ENCODE data around the gene CAMK1D.

CAMK1D gene

DNA sequence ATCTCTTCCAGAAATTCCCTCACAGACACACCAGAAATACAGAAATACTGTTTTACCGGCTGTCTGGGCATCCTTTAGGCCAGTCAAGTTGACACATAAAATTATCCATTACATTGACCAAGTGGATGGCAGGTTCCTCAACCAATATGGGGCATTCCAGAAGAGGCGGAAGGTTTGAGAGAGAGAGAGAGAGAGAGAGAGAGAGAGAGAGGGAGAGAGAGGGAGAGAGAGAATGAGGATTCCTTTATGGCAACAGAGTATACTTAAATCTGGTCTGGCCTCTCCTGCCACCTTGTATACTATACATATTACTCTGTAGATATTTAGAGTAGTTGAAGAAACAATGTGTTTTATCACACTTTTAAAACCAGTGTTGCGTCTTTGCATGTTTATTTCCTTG lies 214.1 kb downstream of the CAMK1D start:
- no peak for DNase-seq (ENCODE audit: low read depth)

DNA sequence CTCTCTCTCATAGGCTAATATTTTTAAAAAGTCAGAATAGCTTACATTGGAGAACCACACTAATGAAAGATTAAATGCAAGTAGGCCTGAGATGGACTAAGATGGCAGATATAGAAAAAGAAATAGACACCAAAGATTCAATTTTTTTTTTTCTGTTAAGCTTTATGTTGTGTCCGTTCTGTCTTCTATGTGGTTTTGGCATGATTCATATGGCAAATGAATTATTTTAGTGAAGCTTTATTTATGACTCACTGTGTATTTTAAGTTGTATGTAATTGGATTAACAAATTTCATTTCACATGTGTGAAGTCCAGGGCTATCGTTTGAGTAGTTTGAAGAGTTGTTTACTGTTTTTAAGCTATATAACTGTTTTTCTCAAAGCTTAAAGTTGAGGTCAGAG lies 214.8 kb downstream of the CAMK1D start:
- DNase-seq (ENCODE audit: low read depth), result no peak

DNA sequence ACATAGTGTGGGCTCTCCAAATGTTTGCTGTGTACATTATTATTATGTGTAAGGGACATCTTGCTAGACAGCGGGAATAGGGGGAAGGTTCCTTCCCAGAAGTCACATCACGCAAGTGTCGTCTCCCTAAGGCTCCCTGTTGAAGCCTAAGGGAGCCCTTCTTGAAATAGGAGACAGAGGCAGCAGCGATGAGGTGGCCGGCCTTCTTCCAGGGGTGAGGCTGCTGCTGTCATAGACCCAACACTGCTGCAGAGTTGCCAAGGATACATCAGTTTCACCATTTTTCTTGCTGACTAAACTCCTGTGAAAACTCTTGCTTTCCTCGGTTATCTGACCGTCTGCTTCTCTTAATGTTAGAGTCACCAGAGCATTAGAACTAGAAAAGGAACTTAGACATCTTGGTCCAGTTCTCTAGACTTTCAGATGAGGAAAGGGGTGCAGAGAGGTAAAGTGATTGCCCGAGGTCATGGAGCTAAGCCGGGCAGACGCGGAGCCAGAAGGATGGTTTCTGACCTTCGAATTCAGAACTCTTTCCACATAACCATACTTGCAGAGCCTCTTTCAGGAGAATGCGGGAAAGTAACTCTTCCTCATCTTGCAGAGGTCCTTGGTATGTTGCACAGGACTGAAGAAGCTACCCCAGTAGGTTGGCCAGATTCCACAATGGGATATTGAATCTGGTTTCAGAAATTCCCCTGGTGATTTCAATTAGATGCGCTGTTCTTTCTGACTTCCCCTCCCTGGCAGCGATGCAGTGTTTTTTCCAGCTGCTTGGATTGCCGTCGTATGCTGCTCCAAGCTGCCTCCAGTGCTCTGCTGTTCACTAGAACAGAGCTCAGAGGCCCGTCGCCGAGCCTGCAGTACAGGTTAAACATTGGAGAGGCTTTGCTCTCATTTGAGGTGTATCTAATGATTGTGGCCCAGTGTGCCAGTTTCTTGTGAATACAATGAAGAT lies 217.1 kb downstream of the CAMK1D start:
- DNase-seq (ENCODE audit: low read depth), result no peak

DNA sequence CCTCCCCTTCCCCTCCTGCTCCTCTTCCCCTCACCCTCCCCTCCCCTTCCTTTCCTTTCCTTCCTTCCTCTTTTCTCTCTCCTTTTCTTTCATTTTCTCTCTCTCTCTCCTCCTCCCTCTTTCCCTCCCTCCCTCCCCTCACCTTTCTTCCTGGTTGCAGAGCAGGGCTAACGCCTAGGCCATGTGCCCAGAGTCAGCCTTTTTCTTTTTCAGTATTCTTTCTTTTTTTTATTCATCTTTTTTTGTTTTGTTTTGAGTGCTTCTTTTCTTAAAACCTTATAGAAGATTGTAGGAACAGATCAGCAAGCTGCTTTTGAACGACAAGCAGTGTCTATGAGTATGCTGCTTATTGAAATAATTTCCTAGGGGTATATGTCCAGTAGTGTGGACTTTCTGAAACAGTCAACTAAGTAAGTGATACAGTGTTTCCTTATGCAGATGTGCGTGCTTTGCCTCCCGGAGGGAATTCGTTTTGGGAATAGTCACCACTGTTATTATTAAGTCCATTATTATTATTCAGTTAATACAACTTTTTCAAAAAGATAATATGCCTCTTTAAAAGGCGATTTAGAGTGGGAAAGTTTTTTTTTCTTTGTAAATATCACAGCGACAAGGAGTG lies 219.2 kb downstream of the CAMK1D start:
- no peak for DNase-seq (ENCODE audit: low read depth)

DNA sequence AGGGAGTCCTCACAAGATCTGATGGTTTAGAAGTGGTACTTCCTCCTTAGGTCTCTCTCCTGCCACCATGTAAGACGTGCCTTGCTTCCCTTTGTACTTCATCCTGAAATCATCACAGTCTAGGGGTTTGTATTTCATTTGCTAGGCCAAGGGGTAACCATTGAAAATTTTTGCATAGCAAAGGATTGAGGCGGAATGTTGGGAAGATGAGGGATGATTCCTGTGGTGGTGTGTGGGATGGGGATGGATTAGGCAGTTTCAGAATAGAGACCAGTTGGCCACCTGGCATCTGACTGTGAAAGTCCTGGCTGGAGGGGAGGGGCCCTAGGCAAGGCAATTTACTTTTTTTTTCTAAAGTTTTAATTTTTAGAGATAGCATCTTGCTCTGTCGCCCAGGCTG lies 222.9 kb downstream of the CAMK1D start:
- DNase-seq (ENCODE audit: low read depth), result no peak

DNA sequence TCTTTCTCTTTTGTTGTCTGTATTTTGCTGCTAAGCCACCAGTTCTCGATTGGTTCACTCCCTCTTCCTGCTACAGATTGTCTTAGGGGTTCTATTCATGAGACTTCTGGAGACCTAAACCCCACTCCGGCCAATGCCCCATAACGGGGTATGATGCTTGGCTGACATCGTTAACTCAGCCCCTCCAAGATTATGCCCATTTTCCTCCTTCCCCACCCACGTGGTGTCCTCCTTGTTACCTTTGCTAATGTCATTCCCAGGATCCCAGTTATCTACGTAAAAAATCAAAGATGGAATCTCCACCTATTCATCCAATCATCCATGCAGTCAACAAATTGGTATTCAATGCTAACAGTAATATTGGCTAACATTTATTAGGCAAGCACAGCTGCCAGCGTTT lies 228.3 kb downstream of the CAMK1D start:
- no peak for DNase-seq (ENCODE audit: low read depth)

DNA sequence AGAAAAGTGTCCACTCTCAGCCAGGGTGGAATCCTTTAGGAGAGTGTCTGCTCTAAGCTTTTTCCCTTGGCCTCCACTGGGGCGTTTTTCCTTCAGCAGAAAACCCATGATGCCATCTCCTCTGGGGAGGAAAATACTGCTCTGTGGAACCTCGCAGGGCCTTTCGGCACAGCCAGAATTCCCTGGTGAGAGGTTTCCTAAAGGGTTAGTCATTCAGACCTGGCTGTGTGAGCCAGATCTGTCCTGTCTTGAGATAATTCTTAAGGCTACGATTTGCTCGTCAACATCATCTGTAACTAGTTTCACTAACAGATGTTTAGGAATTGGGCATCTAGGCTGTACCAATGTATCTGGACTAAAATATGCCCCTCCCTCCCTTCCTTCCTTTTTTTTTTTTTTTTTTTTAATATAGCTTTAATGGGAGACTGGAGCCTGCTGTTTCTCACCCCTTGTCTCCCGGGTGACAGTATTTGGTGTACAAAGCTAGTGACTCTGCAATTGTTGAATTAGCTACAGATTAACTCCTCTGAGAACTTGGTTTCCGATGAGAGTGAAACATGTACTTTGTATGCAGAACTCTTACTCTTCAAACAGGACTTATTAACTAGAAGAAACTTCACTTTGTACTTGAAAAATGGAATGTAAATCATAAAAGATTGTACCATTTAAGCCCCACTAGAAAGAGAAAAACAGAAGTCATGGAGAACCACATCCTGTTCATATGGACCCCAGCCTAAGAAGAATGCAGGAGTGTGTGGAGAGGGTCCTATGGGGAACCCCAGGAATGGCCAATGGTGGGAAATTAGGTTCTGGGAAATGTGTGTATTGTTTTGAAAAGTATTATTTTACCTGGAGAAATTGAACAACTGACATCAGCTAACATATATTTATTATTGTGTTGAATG lies 230.9 kb downstream of the CAMK1D start:
- no peak for DNase-seq (ENCODE audit: low read depth)

DNA sequence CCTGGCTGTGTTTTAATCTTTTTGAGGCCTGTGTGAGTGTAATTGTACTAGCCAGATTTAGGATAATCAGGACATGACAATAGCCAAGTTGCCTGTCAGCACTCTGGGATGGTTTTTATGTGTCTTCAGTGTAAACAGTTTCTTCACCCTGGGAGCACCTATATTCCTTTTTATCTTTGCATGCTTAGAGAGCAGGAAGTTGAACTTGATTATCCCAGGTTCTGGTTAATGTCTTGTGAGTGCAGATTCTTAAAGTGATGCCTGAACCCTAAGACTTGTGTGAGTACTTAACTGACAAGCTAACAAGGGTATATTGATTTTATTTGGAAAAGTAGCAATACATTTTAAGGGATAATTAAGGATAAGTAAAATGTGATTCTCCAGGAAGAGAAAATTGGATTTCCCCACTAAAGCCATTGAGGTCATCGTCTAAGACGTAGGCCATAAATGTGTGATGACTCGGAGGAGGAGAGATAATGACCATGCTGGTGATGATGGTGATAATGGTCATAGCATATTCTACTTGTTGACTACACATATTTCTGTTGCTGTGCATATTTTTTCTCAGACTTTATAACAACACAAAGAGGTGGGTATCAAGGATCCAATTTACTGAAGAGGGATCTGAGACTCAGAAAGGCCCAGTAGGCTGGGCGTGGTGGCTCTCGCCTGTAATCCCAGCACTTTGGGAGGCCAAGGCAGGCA lies 234.7 kb downstream of the CAMK1D start:
- DNase-seq (ENCODE audit: low read depth), result no peak

DNA sequence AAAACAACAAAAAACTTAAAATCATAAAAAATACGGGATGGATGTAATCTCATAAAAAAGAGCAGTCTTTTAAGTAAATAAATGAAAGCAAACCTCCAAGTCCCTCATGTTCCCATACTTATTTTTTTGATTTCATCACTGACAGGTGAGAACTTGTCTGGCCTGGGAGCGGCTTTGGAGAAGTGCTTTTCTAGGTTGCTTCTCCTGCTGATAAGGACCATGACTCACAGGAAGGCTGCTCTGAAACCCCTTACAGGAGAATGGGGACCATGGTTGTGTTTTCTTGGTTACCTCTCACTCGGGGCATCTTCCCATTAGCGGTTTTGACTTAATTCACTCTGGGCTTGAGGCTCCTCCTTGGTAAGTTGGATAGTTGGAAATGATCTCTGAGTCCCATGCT lies 237.4 kb downstream of the CAMK1D start:
- no peak for DNase-seq (ENCODE audit: low read depth)

DNA sequence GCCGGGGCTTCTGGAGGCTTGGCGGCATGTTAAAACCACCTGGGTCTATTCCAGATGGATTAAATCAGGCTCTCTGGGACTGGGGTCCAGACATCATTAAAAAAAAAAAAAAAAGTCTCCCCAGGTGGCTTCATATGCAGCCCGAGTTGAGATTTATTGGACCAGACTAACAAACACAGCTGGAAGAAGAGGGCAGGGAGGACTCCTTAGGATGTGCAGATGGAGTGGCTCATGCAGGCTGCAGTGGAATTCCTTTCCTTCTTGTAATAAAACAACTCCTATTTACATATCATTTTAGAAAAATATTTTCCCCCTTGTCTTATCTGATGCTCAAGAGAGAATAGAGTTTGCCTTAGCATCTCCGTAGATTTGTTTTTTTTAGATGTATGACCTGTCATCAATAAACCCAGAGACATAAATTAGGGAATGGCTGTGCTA lies 238.1 kb downstream of the CAMK1D start:
- DNase-seq (ENCODE audit: low read depth), result no peak

DNA sequence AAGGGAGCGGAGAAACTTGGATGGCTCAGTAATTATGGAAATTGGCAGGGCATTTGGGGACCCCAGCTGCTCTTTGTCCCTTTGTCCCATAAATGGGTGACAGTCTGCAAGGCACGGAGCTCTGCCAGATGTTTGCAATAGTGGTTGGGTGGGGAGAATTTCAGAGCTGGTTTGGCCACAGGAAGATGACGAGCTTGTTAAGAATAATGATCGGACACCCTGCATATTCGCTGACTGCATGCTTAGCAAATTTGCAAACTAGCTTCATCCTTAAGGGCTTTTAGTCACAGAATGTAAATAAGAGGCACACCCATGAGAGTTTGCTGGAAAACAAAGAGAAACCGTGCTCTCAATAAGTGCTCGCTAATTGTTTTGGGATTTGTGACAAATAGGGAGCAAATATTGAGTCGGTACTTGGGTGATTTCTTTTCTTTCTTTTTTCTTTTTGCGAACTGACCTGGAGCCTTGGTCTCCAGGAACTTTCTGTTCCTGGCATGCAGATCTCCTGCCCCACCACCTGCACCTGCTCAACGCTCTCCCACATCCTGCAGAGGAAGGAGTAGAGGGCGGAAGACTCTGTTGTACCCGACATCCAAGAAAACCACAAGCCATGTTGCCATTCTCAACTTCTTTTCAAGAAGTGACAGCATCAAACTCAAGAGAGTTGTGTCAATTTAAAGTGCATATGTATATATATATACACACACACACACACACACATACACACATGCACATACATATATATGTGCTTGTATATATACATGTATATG lies 238.9 kb downstream of the CAMK1D start:
- DNase-seq (ENCODE audit: low read depth), result no peak

DNA sequence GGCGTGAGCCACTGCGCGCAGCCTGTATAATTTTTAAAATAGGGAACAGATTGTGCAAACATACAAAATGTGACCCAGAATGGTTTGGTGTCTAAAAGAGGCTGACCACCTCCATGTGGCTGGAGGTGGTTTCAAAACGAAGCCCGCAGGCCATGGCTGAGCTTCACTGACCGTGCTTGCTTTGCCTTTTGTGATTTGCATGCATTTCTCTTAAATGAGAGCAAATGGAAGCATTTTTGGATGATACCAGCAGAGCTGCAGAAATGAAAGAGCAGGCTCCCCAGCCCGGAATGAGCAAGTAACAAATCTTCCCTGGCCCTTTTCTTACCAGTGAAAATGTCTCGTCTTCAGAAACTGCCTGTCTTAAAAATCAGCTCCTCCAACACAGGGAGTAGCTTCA lies 239.9 kb downstream of the CAMK1D start:
- no peak for DNase-seq (ENCODE audit: low read depth)

DNA sequence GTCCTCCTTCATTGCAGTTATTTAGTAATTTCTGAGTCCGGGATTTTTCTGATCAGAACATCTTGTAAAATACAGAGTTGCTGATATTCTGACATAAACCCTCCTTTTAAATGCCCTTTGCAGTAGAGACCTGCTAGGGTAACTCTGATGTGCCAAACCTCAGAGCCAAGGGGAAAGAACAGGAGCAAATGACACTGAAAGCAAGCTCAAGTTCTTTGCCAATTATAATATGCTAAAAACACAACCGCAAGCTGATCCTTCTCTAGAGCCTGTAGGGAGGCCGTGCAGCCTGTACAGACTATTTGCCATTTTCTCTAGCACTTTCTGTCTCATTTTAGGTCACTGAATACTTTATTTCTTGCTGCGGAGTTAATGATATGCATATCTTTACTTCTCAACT lies 240.4 kb downstream of the CAMK1D start:
- DNase-seq (ENCODE audit: low read depth), result no peak

DNA sequence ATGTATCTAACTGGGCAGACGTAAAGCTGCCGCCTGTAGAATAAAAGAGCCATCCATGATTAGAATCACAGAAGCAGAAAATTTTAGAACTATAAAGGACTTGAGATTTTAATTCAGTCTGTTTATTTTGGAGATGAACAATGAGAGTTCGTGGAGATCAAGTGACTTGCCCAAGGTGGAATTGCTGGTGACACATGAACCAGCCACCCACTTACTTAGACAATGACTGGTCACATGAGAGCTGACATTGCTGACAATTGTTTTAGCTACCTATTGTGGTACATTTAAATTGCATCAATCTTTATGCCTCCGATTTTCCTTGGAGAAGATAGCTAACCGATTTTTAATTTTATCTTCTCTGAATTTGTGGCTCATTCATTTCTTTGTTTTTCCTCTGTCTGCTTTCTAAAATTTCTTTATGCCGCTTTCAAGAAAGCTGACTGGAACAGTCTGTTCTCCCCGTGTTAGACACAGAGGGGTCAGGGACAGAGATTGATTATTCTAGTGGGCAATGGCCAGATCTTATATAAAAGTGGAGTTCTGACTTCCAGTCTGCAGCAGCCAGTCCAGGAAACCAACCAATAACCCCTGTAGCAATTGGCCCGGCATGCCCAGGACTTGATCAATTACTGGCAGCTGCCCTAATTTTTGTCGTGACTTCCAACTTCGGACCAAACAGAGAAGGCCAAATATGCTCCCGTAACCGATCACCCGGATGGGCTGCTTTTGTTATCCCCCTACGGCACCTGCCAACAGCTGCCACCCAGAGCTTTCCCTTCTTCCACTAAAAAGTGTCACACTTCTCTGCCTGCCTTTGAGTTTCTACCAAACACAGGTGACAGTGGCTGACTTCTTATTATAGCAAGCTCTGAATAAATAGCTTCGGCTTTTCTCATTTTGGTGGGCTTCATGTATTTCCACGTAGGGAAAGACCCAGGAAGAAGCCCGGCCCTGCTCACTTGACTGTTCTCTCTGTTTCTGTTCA lies 241.6 kb downstream of the CAMK1D start:
- no peak for DNase-seq (ENCODE audit: low read depth)

DNA sequence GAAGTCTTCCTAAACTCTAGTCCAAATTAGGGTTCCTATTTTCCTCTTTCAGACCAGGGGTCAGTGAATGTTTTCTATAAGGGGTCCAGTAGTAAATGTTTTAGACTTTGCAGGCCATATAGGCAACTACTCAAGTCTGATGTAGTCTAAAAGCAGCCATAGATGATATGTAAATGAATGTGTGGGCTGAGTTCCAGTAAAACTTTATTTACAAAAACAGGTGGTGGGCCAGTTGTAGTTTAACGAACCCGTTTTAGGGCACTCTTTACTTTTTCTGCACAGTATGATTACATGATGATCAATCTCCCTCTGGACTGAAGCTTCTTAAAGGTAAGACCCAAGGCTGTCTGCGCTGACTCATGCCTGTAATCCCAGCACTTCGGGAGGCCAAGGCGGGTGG lies 243.6 kb downstream of the CAMK1D start:
- DNase-seq (ENCODE audit: low read depth), result no peak

DNA sequence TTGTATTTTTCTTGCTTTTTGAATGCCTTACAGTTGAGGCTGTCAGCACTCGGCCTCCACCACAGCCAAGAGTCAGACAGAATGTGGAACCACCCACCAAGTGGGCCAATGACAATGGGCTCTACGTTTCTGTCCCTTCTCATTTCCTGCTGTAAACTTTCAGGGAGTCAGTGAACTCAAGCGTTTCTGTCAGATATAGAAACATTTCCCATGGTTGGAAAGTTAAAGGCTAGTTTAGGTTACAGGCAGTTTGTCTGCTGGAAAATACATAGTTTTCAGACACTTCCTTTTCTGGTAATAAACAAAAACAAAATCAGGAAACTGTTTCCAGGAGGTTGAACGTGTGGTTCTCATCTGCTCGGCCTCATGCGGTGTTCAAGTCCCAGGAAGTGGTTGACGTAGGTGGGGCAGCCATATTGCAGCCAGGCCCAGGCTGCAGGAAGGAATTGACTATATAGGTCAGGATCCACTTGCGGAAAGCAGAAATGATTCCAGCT lies 245.1 kb downstream of the CAMK1D start:
- no peak for DNase-seq (ENCODE audit: low read depth)

DNA sequence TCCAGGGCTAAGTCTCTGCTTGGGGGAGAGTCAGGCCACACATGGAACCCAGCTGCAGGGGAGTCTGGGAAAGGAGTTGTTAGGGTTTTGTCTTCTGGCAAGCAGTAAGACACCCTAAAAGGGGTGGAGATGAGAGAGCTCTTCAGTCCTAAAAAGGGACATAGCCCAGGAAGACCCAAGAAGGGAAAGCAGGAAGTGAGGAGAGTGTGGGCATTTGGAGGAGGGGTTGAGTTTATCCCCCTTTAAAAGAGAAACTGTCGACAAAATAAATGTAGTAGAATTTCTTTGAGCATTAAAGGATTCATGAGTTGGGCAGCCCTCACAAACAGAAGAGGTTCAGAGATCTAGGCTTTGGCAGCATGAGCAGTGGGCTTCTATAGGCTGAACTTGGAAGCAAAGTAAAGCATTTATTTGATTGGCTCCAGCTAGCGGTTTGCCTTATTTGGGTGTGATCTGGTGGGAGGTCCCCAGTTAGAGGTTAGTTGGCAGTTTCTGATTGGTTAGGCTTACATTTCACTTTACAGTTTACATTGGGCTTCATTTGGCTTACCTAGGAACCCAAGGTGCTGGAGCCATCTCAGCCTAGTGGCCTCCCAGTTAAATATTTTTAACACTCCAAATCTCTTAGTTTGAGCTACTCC lies 246.7 kb downstream of the CAMK1D start:
- no peak for DNase-seq (ENCODE audit: low read depth)

DNA sequence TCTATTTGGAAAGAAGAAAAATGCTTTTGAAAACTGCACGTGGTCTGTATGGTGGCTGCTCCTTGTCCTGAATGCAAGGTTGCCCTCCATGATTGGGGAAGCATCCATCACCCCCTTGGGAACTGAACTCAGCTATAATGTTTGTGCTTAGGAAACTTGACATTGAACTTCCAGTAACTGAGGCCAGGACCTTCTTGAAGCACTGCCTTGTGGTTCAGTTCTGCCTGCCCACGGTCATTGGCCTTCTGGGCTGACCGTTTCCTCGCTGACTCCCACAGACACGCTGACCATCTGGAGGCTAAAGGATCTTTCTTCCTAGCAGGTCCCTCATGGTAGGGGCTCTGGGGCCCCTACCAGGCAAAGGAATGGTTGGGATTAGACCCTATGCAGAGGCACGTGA lies 247.8 kb downstream of the CAMK1D start:
- no peak for DNase-seq (ENCODE audit: low read depth)

Data from activated T-cell treated with anti-CD3 and anti-CD28 coated beads for 1 hour (primary cell).